ENCODE measurements around the gene TGIF2.

GRCh38 chr20:36538026-36538722, 35.2 kb upstream of the TGIF2 start:
- no peak for TF ChIP-seq POLR2AphosphoS5 (IDR thresholded peaks at IDR 0.05; ENCODE audit: low read depth, low read length)
- no peak for TF ChIP-seq POLR2A (IDR thresholded peaks at IDR 0.05; ENCODE audit: low read depth, low read length)
- TF ChIP-seq TAF1 (IDR thresholded peaks at IDR 0.05; ENCODE audit: borderline replicate concordance, low read depth, low read length), result no peak

All from GM12892 (cell line).